HFFc6 (cell line): ENCODE data around the gene ITPK1. TPM values are rescaled to one million over a fixed set of nuclear protein-coding genes. Genes with fewer than 3 reads are reported as not detected.

Experiments used
- DNase-seq: peaks from one replicate; pipeline ENCODE4 v3.0.0-alpha.2; 2018
- H3K27ac Mint-ChIP-seq: 2 replicates; pipeline ENCODE4 v1.8.0; 2020; ENCODE audit warnings: mild to moderate bottlenecking, mixed read lengths
- H3K27me3 Mint-ChIP-seq: 2 replicates; pipeline ENCODE4 v1.8.0; 2021; ENCODE audit warnings: mild to moderate bottlenecking, moderate library complexity, mixed read lengths; ENCODE audit not compliant: insufficient read depth
- H3K36me3 Mint-ChIP-seq: 2 replicates; pipeline ENCODE4 v1.8.0; 2021; ENCODE audit warnings: low read depth, mixed read lengths
- H3K4me1 Mint-ChIP-seq: 2 replicates; pipeline ENCODE4 v1.8.0; 2020; ENCODE audit warnings: low read depth, mixed read lengths
- H3K4me3 Mint-ChIP-seq: 2 replicates; pipeline ENCODE4 v1.8.0; 2020; ENCODE audit warnings: mild to moderate bottlenecking, moderate library complexity, mixed read lengths
- H3K9me3 Mint-ChIP-seq: 2 replicates; pipeline ENCODE4 v1.8.0; 2020; ENCODE audit warnings: mild to moderate bottlenecking, mixed read lengths
- CTCF ChIP-seq: fragments of 200-600 bp; sonication (generic); IDR thresholded peaks from 2 replicates; pipeline ENCODE4 v1.5.0; 2021; ENCODE audit warnings: antibody characterized with exemption, mild to moderate bottlenecking
- total RNA-seq, 6 experiments: library from RNA; stranded (reverse); fragmentation: NEBNext Ultra II Directional; extraction: Animal tissue kit (Norgen Biotek cat#: 25700); gene quantifications; 2 replicates in 1 of 6; 3 replicates in 5 of 6; pipeline ENCODE4 v1.2.3, GENCODE V29; 2021

The ITPK1 gene
- total RNA-seq, 6 experiments from 2014 or later, result 27.3 to 38.1 (median 32.4) TPM

GRCh38 chr14:92898566-92899131 is 217.1 kb downstream of the ITPK1 start:
- TF ChIP-seq CTCF, result no peak
- Mint-ChIP-seq H3K9me3 (peaks cover 5% of the 10 kb centered on the region), H3K36me3 (no peaks in the 10 kb centered on the region), H3K4me1 (peaks cover 6% of the 10 kb centered on the region; the same call in 1 of the 2 replicates), H3K27ac (no peak overlapping the region), H3K4me3 (no peak overlapping the region; the same call in 1 of the 2 replicates), H3K27me3 (peaks cover 42% of the 10 kb centered on the region)
- DNase-seq, result no peak

GRCh38 chr14:92897922-92898565 is 217.7 kb downstream of the ITPK1 start:
- H3K27ac Mint-ChIP-seq, result no peak overlapping the region
- peaks cover 36% of the 10 kb centered on the region for H3K27me3 Mint-ChIP-seq
- H3K36me3 Mint-ChIP-seq, result 0 out of 2 replicates have a peak, but pooled peaks cover under 1% of the 10 kb centered on the region
- H3K4me3 Mint-ChIP-seq, result no peak overlapping the region; the same call in 1 of the 2 replicates
- TF ChIP-seq CTCF, result no peak
- peaks cover 11% of the 10 kb centered on the region for H3K9me3 Mint-ChIP-seq
- H3K4me1 Mint-ChIP-seq, result peaks cover 6% of the 10 kb centered on the region; the same call in 1 of the 2 replicates
- no peak for DNase-seq

- H3K36me3 Mint-ChIP-seq, result peaks cover 6% of the 10 kb centered on the region; the same call in 1 of the 2 replicates
- no peak for TF ChIP-seq CTCF
- peaks cover 21% of the 10 kb centered on the region for H3K9me3 Mint-ChIP-seq
- H3K4me1 Mint-ChIP-seq, result peaks cover 6% of the 10 kb centered on the region; the same call in 1 of the 2 replicates
- H3K27ac Mint-ChIP-seq, result no peak overlapping the region
- DNase-seq, result no peak
- H3K4me3 Mint-ChIP-seq, result no peak overlapping the region
- peaks cover 24% of the 10 kb centered on the region for H3K27me3 Mint-ChIP-seq
These were observed 220.3 kb downstream of the ITPK1 start for GRCh38 chr14:92895352-92895878.

- H3K36me3 Mint-ChIP-seq, result peaks cover 6% of the 10 kb centered on the region; the same call in 1 of the 2 replicates
- DNase-seq, result no peak
- H3K4me1 Mint-ChIP-seq, result no peaks in the 10 kb centered on the region
- no peak overlapping the region for H3K27ac Mint-ChIP-seq
- no peak for TF ChIP-seq CTCF
- H3K9me3 Mint-ChIP-seq, result peaks cover 21% of the 10 kb centered on the region
- no peak overlapping the region for H3K4me3 Mint-ChIP-seq
- peaks cover 23% of the 10 kb centered on the region for H3K27me3 Mint-ChIP-seq
These were observed 223.1 kb downstream of the ITPK1 start for GRCh38 chr14:92892589-92892988.

- no peak for DNase-seq
- Mint-ChIP-seq H3K4me3 (no peak overlapping the region), H3K9me3 (peaks cover 21% of the 10 kb centered on the region), H3K36me3 (peaks cover 6% of the 10 kb centered on the region; the same call in 1 of the 2 replicates), H3K4me1 (no peaks in the 10 kb centered on the region), H3K27ac (no peak overlapping the region), H3K27me3 (peaks cover 22% of the 10 kb centered on the region)
- TF ChIP-seq CTCF, result no peak
These were observed 224.7 kb downstream of the ITPK1 start for GRCh38 chr14:92890830-92891588.
